Astrocyte of the spinal cord (primary cell): Measurements from ENCODE around the gene RCSD1.

Experiments used
- DNase-seq: peaks from one replicate; pipeline ENCODE4 v3.0.0; 2011; ENCODE audit warnings: low read depth, low spot score
- H3K4me3 ChIP-seq: 2 replicates; pipeline ENCODE4 v1.5.1; 2011; ENCODE audit warnings: low read depth, mild to moderate bottlenecking, low read length, moderate library complexity
- CTCF ChIP-seq: IDR thresholded peaks from 2 replicates; pipeline ENCODE4 v1.5.1; 2012; ENCODE audit warnings: low read depth, mild to moderate bottlenecking, low read length, inconsistent platforms
- in situ Hi-C: cut with HindIII; loops from 2 replicates; pipeline ENCODE4 v1.10.0; 2017; ENCODE audit warnings: low sequenced_read_pairs

The RCSD1 gene

GRCh38 chr1:167676205-167676915 lies 46.3 kb downstream of the RCSD1 start:
- DNase-seq, result no peak
- no peak overlapping the region for H3K4me3 ChIP-seq
- in situ Hi-C loops, result no loop called here
- no peak for TF ChIP-seq CTCF

- TF ChIP-seq CTCF, result no peak
- no peak for DNase-seq
- no peak overlapping the region for H3K4me3 ChIP-seq
- in situ Hi-C loops, result no loop called here
Measured at GRCh38 chr1:167676916-167677848, 47.1 kb downstream of the RCSD1 start.

DNA sequence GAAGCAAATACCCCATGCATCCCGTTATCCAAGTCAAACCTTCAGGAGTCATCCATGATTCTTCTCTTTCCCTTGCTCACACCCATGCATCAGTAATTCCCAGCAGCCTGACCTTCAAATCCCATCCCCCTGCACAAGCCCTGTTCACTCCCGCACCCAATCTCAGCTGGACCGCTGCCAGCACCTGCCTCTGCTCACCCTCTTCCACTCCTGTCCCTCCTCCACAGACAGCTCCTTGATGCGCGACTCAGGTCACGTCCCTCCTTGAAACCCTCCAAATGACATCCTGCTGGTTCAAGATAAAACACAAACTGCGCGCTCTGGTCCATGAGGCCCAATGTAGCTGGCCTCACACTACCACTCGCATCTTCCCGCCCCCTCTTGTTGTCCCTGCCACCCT lies 48.4 kb downstream of the RCSD1 start:
- in situ Hi-C loops, result no loop called here
- DNase-seq, result no peak
- no peak for TF ChIP-seq CTCF
- no peak overlapping the region for H3K4me3 ChIP-seq

DNA sequence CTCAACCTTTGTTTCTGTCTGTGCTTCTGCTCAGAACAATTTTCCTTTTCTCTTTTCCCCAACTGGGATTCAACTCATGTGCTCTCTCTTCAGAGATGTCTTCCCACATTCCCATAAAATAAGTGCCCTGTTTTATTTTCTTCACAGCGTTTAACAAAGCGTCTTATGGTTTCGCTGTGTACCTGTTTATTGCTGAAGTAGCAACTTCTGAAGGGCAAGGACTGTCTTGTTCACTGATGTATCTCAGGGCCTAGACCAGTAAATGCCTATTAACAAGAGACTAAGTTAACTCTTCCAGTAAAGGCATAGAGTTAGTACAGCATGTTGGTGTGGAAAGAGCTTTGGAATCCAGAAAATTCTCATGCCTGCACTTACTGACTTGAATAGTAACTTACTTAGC lies 48.8 kb downstream of the RCSD1 start:
- DNase-seq, result no peak
- H3K4me3 ChIP-seq, result no peak overlapping the region
- TF ChIP-seq CTCF, result no peak
- in situ Hi-C loops, result no loop called here

- in situ Hi-C loops, result no loop called here
- H3K4me3 ChIP-seq, result no peak overlapping the region
- no peak for TF ChIP-seq CTCF
- DNase-seq, result no peak
Measured at GRCh38 chr1:167679714-167680113, 49.7 kb downstream of the RCSD1 start.

DNA sequence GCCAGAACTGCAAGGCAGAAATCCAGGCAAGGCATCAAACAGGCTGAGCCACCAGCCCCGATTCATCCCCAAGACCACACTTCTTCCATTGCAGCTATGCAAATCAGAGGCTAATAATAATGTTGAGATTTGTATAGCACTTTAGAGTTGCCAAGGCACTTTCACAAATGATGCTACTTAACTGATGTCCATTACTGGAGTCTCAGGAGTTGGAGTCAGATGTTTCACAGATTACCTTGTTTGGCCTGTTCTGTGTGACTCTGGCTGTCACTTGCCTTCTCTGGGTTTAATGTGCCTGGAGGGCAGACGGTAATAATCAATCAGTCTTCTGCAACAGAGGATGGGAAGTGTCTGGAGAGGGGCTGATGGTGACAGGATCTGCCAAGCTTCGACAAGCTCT lies 51.0 kb downstream of the RCSD1 start:
- H3K4me3 ChIP-seq, result no peak overlapping the region
- in situ Hi-C loops, result no loop called here
- no peak for TF ChIP-seq CTCF
- no peak for DNase-seq
